GM19455 (cell line): ENCODE data around the gene CSNK1D.

Source experiments
- ATAC-seq: cut with Tn5 transposase; IDR thresholded peaks from one replicate; pipeline ENCODE4 v1.9.1; 2021; ENCODE audit not compliant: unreplicated experiment

CSNK1D gene

GRCh38 chr17:82273327-82274133 lies at the start of gene CSNK1D:
TSS of gene CSNK1D (minus strand) at chr17:82273700. CDS start at chr17:82273381, 319 bp downstream.
- peak; percentile 67 for ATAC-seq

DNA sequence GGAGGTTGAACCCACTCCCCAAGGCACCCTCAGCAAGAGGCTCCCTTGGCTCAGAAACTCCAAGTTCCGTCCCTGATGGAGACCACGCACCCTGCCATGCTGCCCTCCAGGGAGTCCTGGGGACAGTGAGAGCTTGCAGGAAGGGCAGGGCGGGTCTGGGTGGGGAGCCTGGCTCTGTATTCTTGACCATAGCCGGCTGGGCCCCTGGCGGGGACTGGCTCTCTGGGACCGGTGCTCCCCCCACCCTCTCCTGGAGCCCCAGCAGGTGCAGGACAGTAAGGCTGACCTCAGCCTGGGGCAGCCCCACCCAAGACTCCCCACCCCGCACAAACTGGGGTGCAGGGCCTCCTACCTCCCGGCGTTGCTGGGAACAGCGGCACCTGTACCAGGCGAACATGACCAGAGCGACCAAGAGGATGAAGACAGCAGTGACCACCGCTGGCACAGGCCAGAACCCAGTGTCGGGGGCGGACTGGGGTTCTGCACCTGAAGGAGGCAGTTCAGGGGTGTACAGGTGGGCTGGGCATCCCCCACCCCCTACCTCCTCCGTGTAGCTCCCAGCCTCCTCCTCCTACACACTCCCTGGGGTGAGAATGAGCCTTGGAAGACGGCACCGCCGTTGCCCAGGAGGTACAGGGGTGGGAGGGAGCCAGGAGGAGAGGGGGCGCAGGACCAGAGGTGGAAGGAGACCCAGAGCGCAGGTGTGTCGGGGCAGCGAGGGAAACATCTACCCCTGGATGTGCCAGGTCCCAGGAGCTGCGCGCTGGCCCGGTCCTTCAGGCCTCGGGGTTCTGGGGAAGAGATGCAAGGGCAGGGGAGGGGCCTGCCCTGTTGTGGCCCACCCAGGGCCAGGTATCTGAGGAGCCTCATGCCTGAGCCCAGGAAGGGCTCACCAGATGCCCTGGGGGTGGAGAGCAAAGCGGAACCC lies 49.3 kb upstream of the CSNK1D start:
- ATAC-seq, result no peak

GRCh38 chr17:82321947-82322466 lies 48.5 kb upstream of the CSNK1D start:
- ATAC-seq, result no peak

DNA sequence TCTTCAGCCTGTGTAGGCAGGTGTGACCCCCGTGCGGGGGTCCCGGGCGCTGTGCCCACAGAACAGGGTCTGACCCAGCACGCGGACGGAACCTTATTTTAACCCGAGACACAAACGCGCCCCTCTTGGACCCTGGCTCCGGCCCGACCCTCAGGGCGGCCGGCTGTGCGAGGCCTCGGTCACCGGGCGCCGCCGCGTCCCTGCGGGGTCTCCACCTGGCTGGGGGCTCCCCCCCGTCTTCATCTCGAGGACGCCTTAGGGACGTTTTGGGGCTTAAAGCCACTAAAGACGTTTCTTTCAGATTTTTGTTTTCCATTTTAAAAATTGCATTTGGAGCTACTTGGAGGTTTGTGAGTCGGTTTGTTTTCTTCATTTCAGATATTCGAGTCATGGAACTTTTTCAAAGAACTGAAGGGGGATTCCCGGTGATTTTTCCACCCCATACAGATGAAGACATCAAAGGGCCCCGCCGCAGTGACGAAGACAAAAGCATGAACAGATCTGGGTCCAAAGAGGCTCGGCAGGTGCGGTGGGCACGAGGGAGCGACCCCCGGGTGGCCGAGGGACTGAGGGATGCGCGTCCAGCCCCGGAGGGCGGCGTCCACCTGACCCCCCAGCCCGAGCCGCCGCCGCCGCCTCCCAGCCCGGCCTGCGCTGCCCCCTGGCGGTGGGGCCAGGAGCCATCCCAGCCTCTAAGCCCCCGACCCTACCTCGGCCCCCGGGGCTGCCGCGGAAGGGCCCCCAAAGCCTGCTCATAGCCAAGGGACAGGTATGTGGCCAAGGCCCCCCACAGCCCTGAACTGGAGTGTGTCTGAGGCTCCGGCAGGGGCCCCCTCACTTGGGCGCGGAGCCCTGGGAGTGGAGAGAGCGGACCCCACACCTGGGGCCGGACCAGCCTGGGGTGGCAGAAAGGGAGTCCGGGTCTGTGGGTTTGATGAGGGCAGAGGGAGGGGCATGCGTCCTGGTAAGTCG lies 47.7 kb upstream of the CSNK1D start:
- ATAC-seq, result no peak

DNA sequence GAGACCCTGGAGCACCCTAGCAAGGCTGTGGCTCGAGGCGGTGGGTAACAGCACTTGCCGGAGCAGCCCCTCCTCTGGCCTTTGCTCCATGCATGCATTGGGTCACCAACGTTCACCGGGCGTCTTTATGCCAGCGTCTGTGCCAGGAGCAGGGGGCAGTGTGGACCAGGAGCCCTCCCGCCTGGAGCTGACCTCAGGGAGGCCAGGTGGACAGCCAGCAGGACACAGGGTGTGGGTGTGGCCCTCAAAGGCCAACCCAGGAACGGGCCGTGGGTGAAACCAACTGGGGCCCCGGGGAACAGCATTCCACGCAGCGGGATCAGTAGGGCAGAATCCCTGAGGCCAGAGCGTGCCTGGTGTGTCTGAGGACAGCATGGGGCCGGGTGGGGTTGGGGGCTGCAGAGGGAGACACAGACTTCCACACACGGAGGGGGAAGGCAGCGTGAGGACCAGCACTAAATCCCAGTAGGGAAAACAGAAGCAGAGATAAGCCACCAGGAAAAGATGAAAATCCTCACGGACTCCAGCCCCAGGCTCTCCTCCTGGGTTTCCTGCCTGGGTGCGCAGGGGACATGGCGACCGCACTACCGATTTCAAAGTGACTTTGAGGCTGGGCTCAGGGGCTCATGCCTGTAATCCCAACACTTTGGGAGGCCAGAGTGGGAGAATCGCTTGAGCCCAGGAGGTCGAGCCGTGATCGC lies 46.8 kb upstream of the CSNK1D start:
- ATAC-seq, result no peak

- no peak for ATAC-seq
Measured at GRCh38 chr17:82319619-82320062, 46.1 kb upstream of the CSNK1D start.

DNA sequence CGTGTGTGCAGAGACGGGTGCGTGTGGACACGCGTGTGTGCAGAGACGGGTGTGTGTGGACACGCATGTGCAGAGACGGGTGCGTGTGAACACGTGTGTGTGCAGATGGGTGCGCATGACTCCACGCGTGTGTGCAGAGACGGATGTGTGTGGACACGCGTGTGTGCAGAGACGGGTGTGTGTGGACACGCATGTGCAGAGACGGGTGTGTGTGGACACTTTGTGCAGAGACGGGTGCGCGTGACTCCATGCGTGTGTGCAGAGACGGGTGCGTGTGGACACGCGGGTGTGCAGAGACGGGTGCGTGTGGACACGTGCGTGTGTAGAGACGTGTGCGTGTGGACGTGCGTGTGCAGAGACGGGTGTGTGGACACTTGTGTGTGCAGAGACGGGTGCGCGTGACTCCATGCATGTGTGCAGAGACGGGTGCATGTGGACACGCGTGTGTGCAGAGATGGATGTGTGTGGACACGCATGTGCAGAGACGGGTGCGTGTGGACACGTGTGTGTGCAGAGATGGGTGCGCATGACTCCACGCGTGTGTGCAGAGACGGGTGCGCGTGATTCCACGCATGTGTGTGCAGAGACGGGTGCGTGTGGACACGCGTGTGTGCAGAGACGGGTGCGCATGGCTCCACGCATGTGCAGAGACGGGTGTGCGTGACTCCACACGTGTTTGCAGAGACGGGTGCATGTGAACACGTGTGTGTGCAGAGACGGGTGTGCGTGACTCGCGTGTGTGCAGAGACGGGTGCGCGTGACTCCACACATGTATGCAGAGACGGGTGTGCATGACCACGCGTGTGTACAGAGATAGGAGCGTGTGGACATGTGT lies 45.5 kb upstream of the CSNK1D start:
- no peak for ATAC-seq

- no peak for ATAC-seq
Measured at GRCh38 chr17:82318169-82318498, 44.6 kb upstream of the CSNK1D start.

DNA sequence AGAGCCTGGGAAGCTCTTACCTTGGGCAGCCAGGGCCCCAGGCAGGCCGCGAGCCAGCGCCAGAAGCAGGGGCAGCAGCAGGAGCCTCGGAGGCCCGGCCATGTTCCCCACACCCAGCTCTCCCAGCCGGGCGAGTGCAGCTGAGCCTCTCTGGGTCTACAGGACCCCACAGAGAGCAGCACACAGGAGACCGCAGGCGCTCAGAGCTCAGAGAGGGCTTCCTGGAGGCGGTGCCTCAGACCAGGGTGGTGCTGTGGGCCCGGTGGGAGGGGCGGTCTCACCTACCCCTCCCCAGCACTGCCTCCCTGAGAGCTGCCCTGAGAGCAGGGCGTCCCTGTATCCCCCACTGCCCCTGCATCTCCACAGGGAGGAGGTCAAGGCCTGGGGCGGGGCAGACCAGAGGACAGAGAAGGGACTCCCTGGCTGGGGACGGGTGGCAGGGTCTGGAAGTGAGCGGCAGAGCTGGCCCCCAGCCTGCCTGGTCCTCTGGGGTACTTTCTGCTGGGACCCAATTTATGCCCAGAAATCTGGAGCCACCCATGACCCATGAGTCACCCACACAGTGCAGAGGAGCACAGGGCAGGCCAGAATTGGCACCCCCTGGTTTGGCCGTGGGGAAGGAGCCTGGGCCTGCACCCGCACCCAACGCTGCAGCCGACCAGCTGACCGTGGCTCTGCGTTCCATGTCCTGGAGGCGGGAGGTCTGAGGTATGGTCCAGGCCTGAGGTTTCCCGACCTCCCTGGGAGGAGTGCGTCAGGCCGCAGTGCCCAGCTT lies 44.1 kb upstream of the CSNK1D start, which contains the start of gene CD7:
CD7 (minus strand) TSS at position 215 of the 775 bp plus-strand sequence; CDS start at position 102, 113 bp downstream.
- ATAC-seq, result no peak

DNA sequence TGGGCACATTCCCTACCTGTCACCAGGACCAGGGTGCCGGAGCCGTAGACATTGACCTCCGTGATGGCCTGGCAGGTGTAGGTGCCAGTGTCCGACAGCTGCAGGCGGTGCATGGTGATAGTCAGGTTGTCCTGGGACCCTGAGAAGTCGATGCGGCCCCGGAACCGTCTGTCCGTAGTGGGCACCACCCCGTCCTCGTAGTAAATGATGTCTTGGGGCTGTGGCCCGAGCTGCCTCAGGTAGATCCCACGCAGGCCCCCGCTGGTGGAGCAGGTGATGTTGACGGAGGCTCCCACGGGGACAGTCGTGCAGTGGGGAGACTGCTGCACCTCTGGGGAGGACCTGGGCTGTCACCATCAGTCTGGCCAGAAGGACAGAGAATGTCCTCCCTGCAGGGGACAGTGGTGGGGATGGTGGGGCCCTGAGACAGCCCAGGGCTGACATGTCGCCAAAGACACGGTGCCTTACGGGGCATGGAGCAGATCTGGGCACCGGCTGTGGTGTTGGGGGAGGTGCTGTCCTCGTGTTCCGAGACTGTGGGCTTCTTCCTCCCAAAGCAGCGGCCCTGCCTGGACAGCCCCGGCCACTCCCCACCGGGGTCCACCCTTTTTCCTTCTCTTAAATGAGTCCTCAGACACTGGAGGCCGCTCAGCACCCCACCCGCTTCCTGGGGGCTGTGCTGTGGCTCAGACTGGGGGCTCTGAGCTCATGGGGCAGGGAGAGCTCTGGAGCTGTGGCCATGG lies 43.3 kb upstream of the CSNK1D start:
- ATAC-seq, result no peak

GRCh38 chr17:82315703-82316358 lies 42.3 kb upstream of the CSNK1D start:
- ATAC-seq, result no peak

GRCh38 chr17:82314727-82315605 lies 41.5 kb upstream of the CSNK1D start:
- ATAC-seq, result no peak

GRCh38 chr17:82314012-82314726 lies 40.7 kb upstream of the CSNK1D start:
- ATAC-seq, result no peak

DNA sequence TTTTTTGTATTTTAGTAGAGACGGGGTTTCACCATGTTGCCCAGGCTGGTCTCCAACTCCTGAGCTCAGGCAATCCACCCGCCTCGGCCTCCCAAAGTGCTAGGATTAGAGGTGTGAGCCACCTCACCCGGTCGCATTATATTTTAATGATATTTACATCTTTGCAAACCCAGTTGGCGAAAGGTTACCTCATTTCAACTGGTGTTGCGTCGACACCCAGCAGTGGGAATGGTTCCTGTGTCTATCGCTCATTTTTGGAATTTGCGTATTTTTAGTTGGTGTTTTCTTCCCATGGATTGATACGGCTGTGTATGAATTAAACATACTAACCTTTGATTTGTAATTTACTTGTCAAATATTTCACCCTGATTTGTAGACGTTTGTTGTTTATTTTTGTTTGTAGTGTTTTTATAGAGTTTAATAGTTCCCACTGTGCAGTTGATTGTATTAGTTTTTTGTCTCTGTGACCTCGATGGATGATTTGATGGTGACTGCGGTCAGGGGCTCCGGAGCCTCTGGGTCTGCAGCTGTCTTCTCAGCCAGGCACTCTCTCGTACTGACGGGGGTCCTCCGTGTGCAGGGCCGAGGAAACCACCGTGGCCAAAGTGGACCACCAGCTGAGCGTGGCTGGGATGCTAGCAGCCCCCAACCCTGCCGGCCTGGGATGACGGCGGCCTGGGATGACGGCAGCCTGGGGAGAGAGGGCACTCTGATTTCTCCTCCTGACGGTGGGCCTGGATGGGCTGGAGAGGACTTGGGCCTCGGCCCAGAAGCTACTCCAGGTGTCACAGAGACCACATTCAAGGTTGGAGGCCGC lies 39.9 kb upstream of the CSNK1D start:
- no peak for ATAC-seq

GRCh38 chr17:82311971-82312370 lies 38.5 kb upstream of the CSNK1D start:
- ATAC-seq, result no peak
